ENCODE results near the gene GNG8.

The GNG8 gene

GRCh38 chr19:46605356-46605821 is 30.6 kb downstream of the GNG8 start:
- Histone ChIP-seq H3K4me1 (ENCODE audit: control insufficient read depth, insufficient read depth, low read length) (peaks cover 8% of the 10 kb centered on the region), H3K36me3 (ENCODE audit: control insufficient read depth in 2 of 2, insufficient read depth in 1 of 2, low read length in 2 of 2) (peaks cover 33 to 69% of the 10 kb centered on the region in 2 experiments), H3K9me3 (ENCODE audit: control insufficient read depth, insufficient read depth, low read depth, low read length) (no peaks in the 10 kb centered on the region), H3K4me3 (ENCODE audit: low read depth, low read length) (no peak overlapping the region), H3K27ac (ENCODE audit: extremely low read depth, low read depth, low read length) (0 out of 2 replicates have a peak overlapping the region, but pooled peaks have one; percentile 17)
- ChIA-PET POLR2A (interaction anchor here (1.1 to 1.5 kb wide), 2 partner anchors 12 to 15 kb away, joined by 3 read pairs; no protein-coding TSS in a partner anchor), CTCF (interaction anchor here (0.6 to 4.7 kb wide), 4 partner anchors 9 to 519 kb away, joined by 3 to 34 read pairs (median 12); partner anchors contain the start of gene DACT3)
- TF ChIP-seq ZBTB1 (tag by site-specific recombination; IDR thresholded peaks at IDR 0.05) (no peak), SETDB1 (IDR thresholded peaks at IDR 0.05; ENCODE audit: insufficient read length, low read length) (no peak), ZNF513 (tag by site-specific recombination; IDR thresholded peaks at IDR 0.05) (no peak), ZFHX2 (tag by site-specific recombination; conservative IDR thresholded peaks at IDR 0.05) (no peak)

GRCh38 chr19:46604781-46605355 is 31.1 kb downstream of the GNG8 start:
- H3K9me3 ChIP-seq (ENCODE audit: control insufficient read depth, insufficient read depth, low read depth, low read length): no peaks in the 10 kb centered on the region
- H3K4me3 ChIP-seq (ENCODE audit: low read depth, low read length): no peak overlapping the region
- no peak overlapping the region for H3K27ac ChIP-seq (ENCODE audit: extremely low read depth, low read depth, low read length)
- peaks cover 29 to 66% of the 10 kb centered on the region in 2 experiments for H3K36me3 ChIP-seq (ENCODE audit: control insufficient read depth in 2 of 2, insufficient read depth in 1 of 2, low read length in 2 of 2)
- ChIA-PET POLR2A (interaction anchor here (0.7 to 1.5 kb wide), 2 partner anchors 15 to 56 kb away, joined by 3 read pairs; partner anchors contain the start of gene DACT3), CTCF (interaction anchor here (1.3 to 4.7 kb wide), 3 partner anchors 9 to 61 kb away, joined by 3 to 34 read pairs (median 21); partner anchors contain the start of gene DACT3)
- H3K4me1 ChIP-seq (ENCODE audit: control insufficient read depth, insufficient read depth, low read length): peaks cover 8% of the 10 kb centered on the region
- TF ChIP-seq ZNF621 (tag by site-specific recombination; IDR thresholded peaks at IDR 0.05) (no peak), CTCF (tag by site-specific recombination; IDR thresholded peaks at IDR 0.05) (peak; percentile 24; the same call in 1 of the 2 replicates), ZBTB26 (tag by site-specific recombination; optimal IDR thresholded peaks at IDR 0.05) (no peak), GFI1B (tag by site-specific recombination; IDR thresholded peaks at IDR 0.05) (no peak), MEIS1 (CRISPR knock-in tag; IDR thresholded peaks at IDR 0.05; ENCODE audit: borderline replicate concordance) (no peak)

GRCh38 chr19:46603752-46604231 is 32.2 kb downstream of the GNG8 start:
- ChIA-PET POLR2A (no interaction called here), CTCF (interaction anchor here (0.6 to 4.7 kb wide), 6 partner anchors 10 to 59 kb away, joined by 3 to 41 read pairs (median 16); partner anchors contain the start of gene DACT3)
- Histone ChIP-seq H3K27ac (ENCODE audit: extremely low read depth, low read depth, low read length) (no peak overlapping the region), H3K36me3 (ENCODE audit: control insufficient read depth in 2 of 2, insufficient read depth in 1 of 2, low read length in 2 of 2) (peaks cover 20 to 55% of the 10 kb centered on the region in 2 experiments), H3K4me1 (ENCODE audit: control insufficient read depth, insufficient read depth, low read length) (peaks cover 8% of the 10 kb centered on the region), H3K4me3 (ENCODE audit: low read depth, low read length) (no peak overlapping the region), H3K9me3 (ENCODE audit: control insufficient read depth, insufficient read depth, low read depth, low read length) (no peaks in the 10 kb centered on the region)
- TF ChIP-seq PRDM1 (tag by site-specific recombination; IDR thresholded peaks at IDR 0.05) (no peak), ZNF600 (tag by site-specific recombination; IDR thresholded peaks at IDR 0.05) (no peak), ZNF664 (tag by site-specific recombination; IDR thresholded peaks at IDR 0.05) (no peak), MZF1 (tag by site-specific recombination; IDR thresholded peaks at IDR 0.05; ENCODE audit: borderline replicate concordance) (no peak), ZNF670 (tag by site-specific recombination; IDR thresholded peaks at IDR 0.05; ENCODE audit: low read depth) (no peak), ZNF830 (tag by site-specific recombination; IDR thresholded peaks at IDR 0.05; ENCODE audit: low read depth) (no peak), ZNF175 (tag by site-specific recombination; IDR thresholded peaks at IDR 0.05) (no peak), GLI2 (tag by site-specific recombination; IDR thresholded peaks at IDR 0.05; ENCODE audit: borderline replicate concordance, low read depth) (no peak), ZNF391 (tag by site-specific recombination; IDR thresholded peaks at IDR 0.05; ENCODE audit: borderline replicate concordance, low read depth) (no peak), ZNF621 (tag by site-specific recombination; IDR thresholded peaks at IDR 0.05) (no peak), BCL6B (tag by site-specific recombination; IDR thresholded peaks at IDR 0.05) (no peak), ZNF645 (tag by site-specific recombination; IDR thresholded peaks at IDR 0.05) (no peak), ZNF140 (tag by site-specific recombination; IDR thresholded peaks at IDR 0.05) (no peak), IKZF3 (tag by site-specific recombination; IDR thresholded peaks at IDR 0.05) (no peak)

All from HEK293 (cell line).